ENCODE measurements around the gene SDHAF1.

The SDHAF1 gene

DNA sequence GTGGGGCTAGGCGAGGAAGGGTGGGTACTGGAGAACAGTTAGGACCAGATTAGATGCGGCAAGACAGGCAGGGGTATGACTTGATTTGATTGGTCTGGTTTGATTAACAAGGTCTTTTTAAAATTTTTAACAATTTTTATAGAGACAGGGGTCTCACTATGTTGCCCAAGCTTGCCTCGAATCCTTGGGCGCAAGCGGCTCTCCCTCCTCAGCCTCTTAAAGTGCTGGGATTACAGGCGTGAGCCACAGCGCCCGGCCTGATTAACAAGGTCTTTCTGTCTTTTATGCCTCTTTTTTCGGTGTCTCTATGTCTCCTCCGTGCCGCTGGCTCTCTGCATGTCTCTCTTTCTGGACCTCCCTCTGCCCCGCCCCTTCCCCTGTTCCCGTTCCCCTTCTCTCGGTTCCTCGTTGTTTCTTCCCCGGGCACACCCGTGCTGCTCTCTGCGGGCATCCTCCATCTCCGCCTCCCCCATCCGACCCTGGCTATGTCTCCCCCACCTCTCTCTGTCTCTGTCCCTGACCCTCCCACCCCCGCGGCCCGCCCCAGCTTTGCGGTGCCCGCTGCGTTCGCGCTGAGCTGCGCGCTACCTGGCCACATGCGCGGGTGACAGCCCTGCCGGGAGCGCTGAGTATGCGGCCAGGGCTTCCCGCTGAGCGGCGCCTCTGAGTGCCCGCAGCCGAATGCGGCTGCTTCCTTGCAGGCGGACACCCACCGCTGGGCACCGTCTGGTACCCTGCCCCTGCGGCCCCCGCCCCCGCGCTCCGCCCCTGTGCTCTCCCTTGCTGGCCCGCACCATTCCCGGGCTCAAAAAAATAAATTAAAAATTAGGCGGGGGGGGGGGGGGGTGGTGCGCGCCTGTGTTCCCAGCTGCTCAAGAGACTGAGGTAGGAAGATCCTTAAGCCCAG, 8.1 kb upstream of the SDHAF1 start:
- DNase-seq (ENCODE audit: low read depth, low spot score), result no peak
- no peaks in the 10 kb centered on the region for H3K27me3 ChIP-seq (ENCODE audit: control insufficient read depth, insufficient read depth, low read length)
- H3K27ac ChIP-seq (ENCODE audit: low read length), result no peak overlapping the region
- no peaks in the 10 kb centered on the region for H3K9me3 ChIP-seq (ENCODE audit: control insufficient read depth, insufficient read depth, low read length)
- WGBS (ENCODE audit: insufficient coverage, insufficient read length), result no CpG with 5 or more reads among the region's 54 CpGs
- H3K4me1 ChIP-seq (ENCODE audit: control insufficient read depth, insufficient read depth, low read length), result no peaks in the 10 kb centered on the region
- H3K4me3 ChIP-seq (ENCODE audit: low read length), result peak overlapping the region; percentile 34; the same call in 1 of the 2 replicates
- no peaks in the 10 kb centered on the region for H3K36me3 ChIP-seq (ENCODE audit: control insufficient read depth, insufficient read depth, low read length)

DNA sequence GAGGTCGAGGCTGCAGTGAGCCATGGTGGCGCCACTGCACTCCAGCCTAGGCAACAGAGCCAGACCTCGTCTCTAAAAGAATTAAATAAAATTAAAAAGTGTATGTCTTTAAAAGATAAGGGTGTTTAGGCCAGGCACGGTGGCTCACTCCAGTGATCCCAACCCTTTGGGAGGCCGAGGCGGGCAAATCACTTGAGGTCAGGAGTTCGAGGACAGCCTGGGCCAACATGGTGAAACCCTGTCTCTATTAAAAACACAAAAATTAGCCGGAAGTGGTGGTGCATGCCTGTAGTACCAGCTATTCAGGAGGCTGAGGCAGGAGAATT, 7.5 kb upstream of the SDHAF1 start:
- no peak overlapping the region; the same call in 1 of the 2 replicates for H3K4me3 ChIP-seq (ENCODE audit: low read length)

GRCh38 chr19:35988824-35989223, 6.2 kb upstream of the SDHAF1 start:
- no peaks in the 10 kb centered on the region for H3K36me3 ChIP-seq (ENCODE audit: control insufficient read depth, insufficient read depth, low read length)
- DNase-seq (ENCODE audit: low read depth, low spot score), result no peak

More for the DNA sequence above, 7.5 kb upstream of the SDHAF1 start:
- no peaks in the 10 kb centered on the region for H3K4me1 ChIP-seq (ENCODE audit: control insufficient read depth, insufficient read depth, low read length)
- WGBS (ENCODE audit: insufficient coverage, insufficient read length), result no CpG with 5 or more reads among the region's 8 CpGs
- H3K27ac ChIP-seq (ENCODE audit: low read length), result no peak overlapping the region
- no peaks in the 10 kb centered on the region for H3K36me3 ChIP-seq (ENCODE audit: control insufficient read depth, insufficient read depth, low read length)
- no peak for DNase-seq (ENCODE audit: low read depth, low spot score)
- no peaks in the 10 kb centered on the region for H3K27me3 ChIP-seq (ENCODE audit: control insufficient read depth, insufficient read depth, low read length)
- H3K9me3 ChIP-seq (ENCODE audit: control insufficient read depth, insufficient read depth, low read length), result no peaks in the 10 kb centered on the region

DNA sequence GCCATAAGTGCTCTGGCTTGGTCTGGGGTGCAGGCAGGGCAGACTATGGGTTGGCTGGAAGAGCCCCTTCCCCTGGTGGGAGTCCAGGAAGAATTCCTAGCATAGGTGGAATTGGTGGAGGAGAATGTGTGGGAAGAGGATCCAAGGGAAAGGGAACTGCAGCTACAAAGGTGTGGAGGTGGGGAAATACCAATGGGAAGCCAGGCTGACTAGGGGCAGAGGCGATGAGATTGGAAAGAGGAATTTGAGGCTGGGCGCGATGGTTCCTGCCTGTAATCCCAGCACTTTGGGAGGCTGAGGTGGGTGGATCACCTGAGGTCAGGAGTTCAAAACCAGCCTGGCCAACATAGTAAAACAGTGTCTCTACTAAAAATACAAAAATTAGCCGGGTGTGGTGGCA, 4.8 kb upstream of the SDHAF1 start:
- Histone ChIP-seq H3K4me3 (ENCODE audit: low read length) (no peak overlapping the region), H3K36me3 (ENCODE audit: control insufficient read depth, insufficient read depth, low read length) (no peaks in the 10 kb centered on the region), H3K27ac (ENCODE audit: low read length) (no peak overlapping the region), H3K9me3 (ENCODE audit: control insufficient read depth, insufficient read depth, low read length) (no peaks in the 10 kb centered on the region), H3K27me3 (ENCODE audit: control insufficient read depth, insufficient read depth, low read length) (no peaks in the 10 kb centered on the region), H3K4me1 (ENCODE audit: control insufficient read depth, insufficient read depth, low read length) (no peaks in the 10 kb centered on the region)
- no CpG with 5 or more reads among the region's 4 CpGs for WGBS (ENCODE audit: insufficient coverage, insufficient read length)
- no peak for DNase-seq (ENCODE audit: low read depth, low spot score)

More at GRCh38 chr19:35988824-35989223, 6.2 kb upstream of the SDHAF1 start:
- no peak overlapping the region for H3K4me3 ChIP-seq (ENCODE audit: low read length)
- no peaks in the 10 kb centered on the region for H3K27me3 ChIP-seq (ENCODE audit: control insufficient read depth, insufficient read depth, low read length)
- H3K9me3 ChIP-seq (ENCODE audit: control insufficient read depth, insufficient read depth, low read length), result no peaks in the 10 kb centered on the region
- no peaks in the 10 kb centered on the region for H3K4me1 ChIP-seq (ENCODE audit: control insufficient read depth, insufficient read depth, low read length)
- no peak overlapping the region for H3K27ac ChIP-seq (ENCODE audit: low read length)
- no CpG with 5 or more reads among the region's 3 CpGs for WGBS (ENCODE audit: insufficient coverage, insufficient read length)

DNA sequence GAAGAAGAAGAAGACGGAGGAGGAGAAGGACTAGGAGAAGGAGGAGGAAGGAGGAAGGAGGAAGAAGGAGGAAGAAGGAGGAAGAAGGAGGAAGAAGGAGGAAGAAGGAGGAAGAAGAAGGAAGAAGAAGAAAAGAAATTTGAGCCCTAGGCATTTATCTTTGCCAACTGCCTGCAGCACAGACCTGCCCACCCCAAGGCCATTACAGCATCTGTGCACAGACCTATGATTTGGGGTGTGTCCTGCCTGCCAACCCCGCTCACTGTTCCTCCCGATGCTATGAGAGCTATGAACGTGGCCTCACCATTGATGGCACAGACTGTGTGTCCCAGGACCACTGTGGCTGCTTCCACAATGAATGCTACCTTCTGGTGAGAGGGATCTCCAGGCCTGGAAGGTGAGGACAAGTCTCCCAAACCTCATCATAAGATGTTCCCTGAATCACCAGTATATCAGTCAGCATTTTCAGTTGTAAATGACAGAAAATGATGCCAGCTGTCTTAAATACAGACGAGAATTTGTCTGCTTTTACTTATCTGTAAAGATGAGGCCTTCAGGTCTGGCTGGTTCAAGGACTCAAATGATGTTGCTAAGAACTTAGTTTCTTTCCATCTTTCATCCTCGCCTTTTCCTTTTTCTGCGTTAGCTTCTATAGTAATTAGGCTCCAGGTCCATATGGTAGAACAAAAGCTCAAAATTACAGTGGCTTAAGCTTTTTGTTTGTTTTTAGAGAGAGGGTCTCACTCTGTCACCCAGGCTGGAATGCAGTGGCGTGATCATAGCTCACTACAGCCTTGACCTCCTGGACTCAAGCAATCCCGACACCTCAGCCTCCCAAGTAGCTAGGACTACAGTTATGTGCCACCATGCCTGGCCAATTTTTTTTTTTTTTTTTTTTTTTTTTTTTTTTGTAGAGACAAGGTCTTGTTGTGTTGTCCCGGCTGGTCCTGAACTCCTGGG, 3.9 kb upstream of the SDHAF1 start:
- Histone ChIP-seq H3K27me3 (ENCODE audit: control insufficient read depth, insufficient read depth, low read length) (no peaks in the 10 kb centered on the region), H3K4me1 (ENCODE audit: control insufficient read depth, insufficient read depth, low read length) (no peaks in the 10 kb centered on the region), H3K36me3 (ENCODE audit: control insufficient read depth, insufficient read depth, low read length) (no peaks in the 10 kb centered on the region), H3K4me3 (ENCODE audit: low read length) (no peak overlapping the region), H3K9me3 (ENCODE audit: control insufficient read depth, insufficient read depth, low read length) (no peaks in the 10 kb centered on the region), H3K27ac (ENCODE audit: low read length) (no peak overlapping the region)
- WGBS (ENCODE audit: insufficient coverage, insufficient read length), result no CpG with 5 or more reads among the region's 10 CpGs
- DNase-seq (ENCODE audit: low read depth, low spot score), result no peak

- no peak for DNase-seq (ENCODE audit: low read depth, low spot score)
- Histone ChIP-seq H3K27ac (ENCODE audit: low read length) (no peak overlapping the region), H3K9me3 (ENCODE audit: control insufficient read depth, insufficient read depth, low read length) (no peaks in the 10 kb centered on the region), H3K27me3 (ENCODE audit: control insufficient read depth, insufficient read depth, low read length) (no peaks in the 10 kb centered on the region), H3K4me3 (ENCODE audit: low read length) (no peak overlapping the region), H3K4me1 (ENCODE audit: control insufficient read depth, insufficient read depth, low read length) (no peaks in the 10 kb centered on the region), H3K36me3 (ENCODE audit: control insufficient read depth, insufficient read depth, low read length) (no peaks in the 10 kb centered on the region)
- WGBS (ENCODE audit: insufficient coverage, insufficient read length), result no CpG with 5 or more reads among the region's 7 CpGs
These were observed 3.1 kb upstream of the SDHAF1 start for GRCh38 chr19:35991731-35992450.

GRCh38 chr19:35992907-35993765, 1.9 kb upstream of the SDHAF1 start:
- no peaks in the 10 kb centered on the region for H3K36me3 ChIP-seq (ENCODE audit: control insufficient read depth, insufficient read depth, low read length)
- H3K4me1 ChIP-seq (ENCODE audit: control insufficient read depth, insufficient read depth, low read length), result no peaks in the 10 kb centered on the region
- H3K27ac ChIP-seq (ENCODE audit: low read length), result no peak overlapping the region
- H3K4me3 ChIP-seq (ENCODE audit: low read length), result no peak overlapping the region
- no peaks in the 10 kb centered on the region for H3K9me3 ChIP-seq (ENCODE audit: control insufficient read depth, insufficient read depth, low read length)
- H3K27me3 ChIP-seq (ENCODE audit: control insufficient read depth, insufficient read depth, low read length), result no peaks in the 10 kb centered on the region
- WGBS (ENCODE audit: insufficient coverage, insufficient read length), result no CpG with 5 or more reads among the region's 8 CpGs
- no peak for DNase-seq (ENCODE audit: low read depth, low spot score)

GRCh38 chr19:35993923-35994598, 927 bp upstream of the SDHAF1 start:
- no CpG with 5 or more reads among the region's 49 CpGs for WGBS (ENCODE audit: insufficient coverage, insufficient read length)
- Histone ChIP-seq H3K36me3 (ENCODE audit: control insufficient read depth, insufficient read depth, low read length) (no peaks in the 10 kb centered on the region), H3K4me1 (ENCODE audit: control insufficient read depth, insufficient read depth, low read length) (no peaks in the 10 kb centered on the region), H3K4me3 (ENCODE audit: low read length) (no peak overlapping the region), H3K9me3 (ENCODE audit: control insufficient read depth, insufficient read depth, low read length) (no peaks in the 10 kb centered on the region), H3K27me3 (ENCODE audit: control insufficient read depth, insufficient read depth, low read length) (no peaks in the 10 kb centered on the region), H3K27ac (ENCODE audit: low read length) (no peak overlapping the region)
- no peak for DNase-seq (ENCODE audit: low read depth, low spot score)

GRCh38 chr19:35996777-35997176, 1.8 kb downstream of the SDHAF1 start:
- Histone ChIP-seq H3K4me1 (ENCODE audit: control insufficient read depth, insufficient read depth, low read length) (no peaks in the 10 kb centered on the region), H3K27ac (ENCODE audit: low read length) (no peak overlapping the region), H3K36me3 (ENCODE audit: control insufficient read depth, insufficient read depth, low read length) (no peaks in the 10 kb centered on the region; the same call in 1 of the 2 replicates), H3K4me3 (ENCODE audit: low read length) (no peak overlapping the region), H3K27me3 (ENCODE audit: control insufficient read depth, insufficient read depth, low read length) (no peaks in the 10 kb centered on the region), H3K9me3 (ENCODE audit: control insufficient read depth, insufficient read depth, low read length) (no peaks in the 10 kb centered on the region)
- no peak for DNase-seq (ENCODE audit: low read depth, low spot score)
- no CpG with 5 or more reads among the region's 8 CpGs for WGBS (ENCODE audit: insufficient coverage, insufficient read length)

Data from iPS DF 6.9 (cell line).